BLaER1 (cell line): ENCODE results near the gene BCAR3.
A peak's percentile ranks its signal among the peaks of the same experiment; 100 is the strongest.
"Not testable (repeated sequence)": the region's sequence is repeated elsewhere in the genome, so short reads cannot be mapped to it uniquely, and the experiment has no call there.

Source experiments
- H3K27ac ChIP-seq: shearing (Covaris generic); formaldehyde crosslinking; 2 replicates; pipeline ENCODE4 v1.8.1; 2022
- H3K27me3 ChIP-seq: shearing (Covaris generic); formaldehyde crosslinking; 2 replicates; pipeline ENCODE4 v1.8.1; 2022
- H3K36me3 ChIP-seq: shearing (Covaris generic); formaldehyde crosslinking; 2 replicates; pipeline ENCODE4 v1.8.1; 2022
- H3K4me1 ChIP-seq: shearing (Covaris generic); formaldehyde crosslinking; 2 replicates; pipeline ENCODE4 v1.8.1; 2022
- H3K4me2 ChIP-seq: shearing (Covaris generic); formaldehyde crosslinking; 2 replicates; pipeline ENCODE4 v1.8.1; 2022
- H3K4me3 ChIP-seq: shearing (Covaris generic); formaldehyde crosslinking; 2 replicates; pipeline ENCODE4 v1.8.1; 2022
- H3K9ac ChIP-seq: shearing (Covaris generic); formaldehyde crosslinking; 2 replicates; pipeline ENCODE4 v1.8.1; 2022
- H3K9me3 ChIP-seq: shearing (Covaris generic); formaldehyde crosslinking; 2 replicates; pipeline ENCODE4 v1.8.1; 2022
- H4K20me1 ChIP-seq: shearing (Covaris generic); formaldehyde crosslinking; 2 replicates; pipeline ENCODE4 v1.8.1; 2022
- Cebpa-rat ChIP-seq: shearing (Covaris generic); IDR thresholded peaks from 2 replicates; pipeline ENCODE4 v1.8.1; 2022

BCAR3 gene

GRCh38 chr1:93680420-93681100, 1.1 kb downstream of the BCAR3 start:
- peaks cover 38% of the 10 kb centered on the region for H3K36me3 ChIP-seq
- H3K9ac ChIP-seq = peak overlapping the region; percentile 95
- peak overlapping the region; percentile 81 for H3K4me2 ChIP-seq
- H3K9me3 ChIP-seq = no peaks in the 10 kb centered on the region
- H4K20me1 ChIP-seq = peaks cover 51% of the 10 kb centered on the region
- H3K27me3 ChIP-seq = no peaks in the 10 kb centered on the region
- H3K4me1 ChIP-seq = peaks cover 62% of the 10 kb centered on the region
- H3K4me3 ChIP-seq = peak overlapping the region; percentile 94
- peak overlapping the region; percentile 95 for H3K27ac ChIP-seq
- TF ChIP-seq Cebpa-rat = no peak

- H3K27ac ChIP-seq = peak overlapping the region; percentile 95; the same call in 1 of the 2 replicates
- H3K4me2 ChIP-seq = peak overlapping the region; percentile 81
- peaks cover 66% of the 10 kb centered on the region for H3K4me1 ChIP-seq
- H3K4me3 ChIP-seq = peak overlapping the region; percentile 94
- H3K9ac ChIP-seq = peak overlapping the region; percentile 95
- H3K36me3 ChIP-seq = peaks cover 42% of the 10 kb centered on the region
- H3K9me3 ChIP-seq = no peaks in the 10 kb centered on the region
- TF ChIP-seq Cebpa-rat = no peak
- H4K20me1 ChIP-seq = peaks cover 56% of the 10 kb centered on the region
- no peaks in the 10 kb centered on the region for H3K27me3 ChIP-seq
These were observed 1.6 kb downstream of the BCAR3 start for GRCh38 chr1:93680076-93680419.

- Histone ChIP-seq H3K9ac (peak overlapping the region; percentile 95; the same call in 1 of the 2 replicates), H3K4me1 (peaks cover 66% of the 10 kb centered on the region), H3K4me2 (peak overlapping the region; percentile 81), H3K27me3 (no peaks in the 10 kb centered on the region), H4K20me1 (peaks cover 61% of the 10 kb centered on the region), H3K9me3 (no peaks in the 10 kb centered on the region), H3K36me3 (peaks cover 47% of the 10 kb centered on the region), H3K4me3 (peak overlapping the region; percentile 94; the same call in 1 of the 2 replicates), H3K27ac (no peak overlapping the region)
- TF ChIP-seq Cebpa-rat = no peak
These were observed 2.1 kb downstream of the BCAR3 start for GRCh38 chr1:93679546-93679945.

- no peak overlapping the region for H3K27ac ChIP-seq
- peak overlapping the region; percentile 81 for H3K4me2 ChIP-seq
- H3K9ac ChIP-seq = peak overlapping the region; percentile 95; the same call in 1 of the 2 replicates
- peaks cover 53% of the 10 kb centered on the region for H3K36me3 ChIP-seq
- no peaks in the 10 kb centered on the region for H3K9me3 ChIP-seq
- H4K20me1 ChIP-seq = peaks cover 67% of the 10 kb centered on the region
- no peak overlapping the region for H3K4me3 ChIP-seq
- TF ChIP-seq Cebpa-rat = no peak
- no peaks in the 10 kb centered on the region for H3K27me3 ChIP-seq
- peaks cover 66% of the 10 kb centered on the region for H3K4me1 ChIP-seq
These were observed 2.6 kb downstream of the BCAR3 start for GRCh38 chr1:93678946-93679480.

- H3K27ac ChIP-seq = no peak overlapping the region
- peak overlapping the region; percentile 81 for H3K4me2 ChIP-seq
- H3K9ac ChIP-seq = no peak overlapping the region
- no peaks in the 10 kb centered on the region for H3K9me3 ChIP-seq
- H3K4me1 ChIP-seq = peaks cover 66% of the 10 kb centered on the region
- H3K27me3 ChIP-seq = no peaks in the 10 kb centered on the region
- peaks cover 58% of the 10 kb centered on the region for H3K36me3 ChIP-seq
- TF ChIP-seq Cebpa-rat = no peak
- H3K4me3 ChIP-seq = no peak overlapping the region
- H4K20me1 ChIP-seq = peaks cover 72% of the 10 kb centered on the region
These were observed 3.1 kb downstream of the BCAR3 start for GRCh38 chr1:93678491-93678890.

GRCh38 chr1:93677729-93678128, 3.9 kb downstream of the BCAR3 start:
- Histone ChIP-seq H3K4me1 (peaks cover 65% of the 10 kb centered on the region), H3K4me2 (peak overlapping the region; percentile 3; the same call in 1 of the 2 replicates), H3K9me3 (no peaks in the 10 kb centered on the region), H3K9ac (no peak overlapping the region), H4K20me1 (peaks cover 79% of the 10 kb centered on the region), H3K27ac (no peak overlapping the region), H3K27me3 (no peaks in the 10 kb centered on the region), H3K4me3 (no peak overlapping the region), H3K36me3 (peaks cover 66% of the 10 kb centered on the region)
- no peak for TF ChIP-seq Cebpa-rat

GRCh38 chr1:93676427-93676826, 5.2 kb downstream of the BCAR3 start:
- Histone ChIP-seq H3K9ac (no peak overlapping the region), H4K20me1 (peaks cover 92% of the 10 kb centered on the region)

GRCh38 chr1:93675931-93676330, 5.7 kb downstream of the BCAR3 start:
- Histone ChIP-seq H3K9ac (no peak overlapping the region), H3K27ac (no peak overlapping the region)

More at GRCh38 chr1:93676427-93676826, 5.2 kb downstream of the BCAR3 start:
- no peak for TF ChIP-seq Cebpa-rat
- Histone ChIP-seq H3K27me3 (no peaks in the 10 kb centered on the region), H3K36me3 (peaks cover 79% of the 10 kb centered on the region), H3K4me2 (peak overlapping the region; percentile 6; the same call in 1 of the 2 replicates), H3K9me3 (no peaks in the 10 kb centered on the region), H3K27ac (no peak overlapping the region), H3K4me1 (peaks cover 62% of the 10 kb centered on the region), H3K4me3 (no peak overlapping the region)

GRCh38 chr1:93675271-93675670, 6.4 kb downstream of the BCAR3 start:
- H3K27ac ChIP-seq = no peak overlapping the region
- H3K4me3 ChIP-seq = no peak overlapping the region
- H3K4me2 ChIP-seq = no peak overlapping the region
- H3K9ac ChIP-seq = no peak overlapping the region
- H3K9me3 ChIP-seq = no peaks in the 10 kb centered on the region
- H3K36me3 ChIP-seq = peaks cover 90% of the 10 kb centered on the region
- no peaks in the 10 kb centered on the region for H3K27me3 ChIP-seq
- TF ChIP-seq Cebpa-rat = no peak
- peaks cover 61% of the 10 kb centered on the region for H3K4me1 ChIP-seq
- H4K20me1 ChIP-seq = peaks cover 98% of the 10 kb centered on the region

More at GRCh38 chr1:93675931-93676330, 5.7 kb downstream of the BCAR3 start:
- peaks cover 62% of the 10 kb centered on the region for H3K4me1 ChIP-seq
- TF ChIP-seq Cebpa-rat = no peak
- H3K4me3 ChIP-seq = no peak overlapping the region
- peaks cover 84% of the 10 kb centered on the region for H3K36me3 ChIP-seq
- no peaks in the 10 kb centered on the region for H3K27me3 ChIP-seq
- H4K20me1 ChIP-seq = peaks cover 97% of the 10 kb centered on the region
- H3K9me3 ChIP-seq = no peaks in the 10 kb centered on the region
- H3K4me2 ChIP-seq = peak overlapping the region; percentile 6; the same call in 1 of the 2 replicates

- Histone ChIP-seq H3K36me3 (peaks cover 97% of the 10 kb centered on the region), H3K4me1 (peaks cover 52% of the 10 kb centered on the region), H4K20me1 (peaks cover 98% of the 10 kb centered on the region)
- H3K27me3 ChIP-seq, H3K4me2 ChIP-seq, H3K9ac ChIP-seq, H3K4me3 ChIP-seq, H3K9me3 ChIP-seq, H3K27ac ChIP-seq: not testable (repeated sequence)
These were observed 7.6 kb downstream of the BCAR3 start for GRCh38 chr1:93674071-93674470.
